Ishikawa (cell line): ENCODE measurements around the gene TAGLN.

Experiments used
- CEBPB ChIP-seq: IDR thresholded peaks from 2 replicates; pipeline ENCODE4 v1.6.1; 2012
- CREB1 ChIP-seq: IDR thresholded peaks from 2 replicates; pipeline ENCODE4 v1.6.1; 2012; ENCODE audit warnings: low read depth
- EGR1 ChIP-seq: IDR thresholded peaks from 2 replicates; pipeline ENCODE4 v1.6.1; 2012
- EP300 ChIP-seq: IDR thresholded peaks from 2 replicates; pipeline ENCODE4 v1.6.1; 2012; ENCODE audit warnings: borderline replicate concordance
- FOXM1 ChIP-seq: IDR thresholded peaks from 2 replicates; pipeline ENCODE4 v1.6.1; 2012; ENCODE audit warnings: low read depth, borderline replicate concordance
- MAX ChIP-seq: IDR thresholded peaks from 2 replicates; pipeline ENCODE4 v1.6.1; 2012
- NFIC ChIP-seq: IDR thresholded peaks from 2 replicates; pipeline ENCODE4 v1.6.1; 2012
- RAD21 ChIP-seq: IDR thresholded peaks from 2 replicates; pipeline ENCODE4 v1.6.1; 2012; ENCODE audit warnings: low read depth
- REST ChIP-seq: IDR thresholded peaks from 2 replicates; pipeline ENCODE4 v1.6.1; 2012; ENCODE audit warnings: low read depth, mild to moderate bottlenecking
- TAF1 ChIP-seq: IDR thresholded peaks from 2 replicates; pipeline ENCODE4 v1.6.1; 2012; ENCODE audit warnings: low read depth, mild to moderate bottlenecking
- TCF12 ChIP-seq: IDR thresholded peaks from 2 replicates; pipeline ENCODE4 v1.6.1; 2012; ENCODE audit warnings: low read depth
- TEAD4 ChIP-seq: IDR thresholded peaks from 2 replicates; pipeline ENCODE4 v1.6.1; 2012
- YY1 ChIP-seq: IDR thresholded peaks from 2 replicates; pipeline ENCODE4 v1.6.1; 2012; ENCODE audit warnings: low read depth
- TF ChIP-seq, protein P1 (sequence below): IDR thresholded peaks from 2 replicates; pipeline ENCODE4 v1.6.1; 2012

TAGLN gene

GRCh38 chr11:117187799-117188481 lies 11.2 kb upstream of the TAGLN start:
- TF ChIP-seq YY1 (no peak), CREB1 (no peak), REST (no peak), RAD21 (no peak), MAX (no peak)

DNA sequence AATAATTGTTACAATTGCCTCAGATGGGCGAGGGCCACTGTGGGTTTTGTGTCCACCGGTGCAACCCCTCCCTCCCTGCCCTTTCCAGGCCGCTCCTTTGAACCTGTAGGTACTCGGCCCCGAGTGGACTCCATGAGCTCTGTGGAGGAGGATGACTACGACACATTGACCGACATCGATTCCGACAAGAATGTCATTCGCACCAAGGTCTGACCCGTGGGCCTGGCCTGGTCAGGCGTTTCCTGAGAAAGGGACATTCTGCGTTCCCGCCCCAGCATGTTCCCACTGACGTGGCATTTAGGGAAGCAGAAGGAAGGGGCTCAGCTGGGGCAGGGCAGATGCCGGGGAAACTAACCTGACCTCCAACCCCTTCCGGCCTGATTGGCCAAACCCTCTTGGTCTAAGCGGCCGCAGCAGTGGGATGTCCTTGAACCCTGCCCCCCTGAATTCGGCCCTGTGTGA lies 10.5 kb upstream of the TAGLN start:
- TF ChIP-seq TCF12 = no peak
- no peak for TF ChIP-seq NFIC
- TF ChIP-seq, protein P1, sequence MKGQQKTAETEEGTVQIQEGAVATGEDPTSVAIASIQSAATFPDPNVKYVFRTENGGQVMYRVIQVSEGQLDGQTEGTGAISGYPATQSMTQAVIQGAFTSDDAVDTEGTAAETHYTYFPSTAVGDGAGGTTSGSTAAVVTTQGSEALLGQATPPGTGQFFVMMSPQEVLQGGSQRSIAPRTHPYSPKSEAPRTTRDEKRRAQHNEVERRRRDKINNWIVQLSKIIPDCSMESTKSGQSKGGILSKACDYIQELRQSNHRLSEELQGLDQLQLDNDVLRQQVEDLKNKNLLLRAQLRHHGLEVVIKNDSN = no peak
- no peak for TF ChIP-seq TEAD4
- TF ChIP-seq EP300 = no peak
- TF ChIP-seq YY1 = no peak
- no peak for TF ChIP-seq CEBPB
- no peak for TF ChIP-seq EGR1

DNA sequence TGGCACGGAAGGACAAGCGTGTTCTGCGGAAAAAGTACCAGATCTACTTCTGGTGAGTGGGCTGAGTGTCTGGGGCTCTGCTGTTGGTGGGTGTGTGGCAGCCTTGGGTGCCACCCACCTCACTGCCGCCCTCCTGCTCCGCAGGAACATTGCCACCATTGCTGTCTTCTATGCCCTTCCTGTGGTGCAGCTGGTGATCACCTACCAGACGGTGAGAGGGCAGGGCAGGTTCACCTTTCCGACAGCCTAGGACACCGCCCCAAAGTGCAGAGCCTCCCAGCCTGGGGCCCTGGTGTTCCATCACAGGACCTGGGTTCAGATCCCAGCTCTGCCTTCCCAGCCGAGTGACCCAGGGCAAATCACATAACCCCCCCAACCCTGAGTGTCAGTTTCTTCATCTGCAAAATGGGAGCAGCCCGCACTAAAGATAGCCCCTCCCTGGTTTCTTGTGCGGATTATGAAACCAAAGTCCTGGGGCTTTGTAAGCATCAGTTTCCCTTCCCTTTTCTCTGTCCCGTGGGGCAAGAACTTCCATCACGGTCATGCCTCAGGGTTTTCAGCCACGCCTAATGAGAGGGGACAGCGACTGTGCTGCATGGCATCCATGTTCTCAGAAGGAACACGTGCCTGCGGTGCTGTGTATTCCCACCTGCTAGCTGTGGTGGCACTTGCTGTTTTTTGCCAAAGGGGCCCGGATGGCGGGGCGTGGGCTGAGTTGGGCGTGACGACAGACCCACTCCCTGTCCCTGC lies 9.8 kb upstream of the TAGLN start:
- TF ChIP-seq NFIC (no peak), EGR1 (no peak), REST (no peak), TCF12 (no peak), RAD21 (no peak), CEBPB (no peak), MAX (no peak), EP300 (no peak), TAF1 (no peak)
- TF ChIP-seq, protein P1 = no peak

DNA sequence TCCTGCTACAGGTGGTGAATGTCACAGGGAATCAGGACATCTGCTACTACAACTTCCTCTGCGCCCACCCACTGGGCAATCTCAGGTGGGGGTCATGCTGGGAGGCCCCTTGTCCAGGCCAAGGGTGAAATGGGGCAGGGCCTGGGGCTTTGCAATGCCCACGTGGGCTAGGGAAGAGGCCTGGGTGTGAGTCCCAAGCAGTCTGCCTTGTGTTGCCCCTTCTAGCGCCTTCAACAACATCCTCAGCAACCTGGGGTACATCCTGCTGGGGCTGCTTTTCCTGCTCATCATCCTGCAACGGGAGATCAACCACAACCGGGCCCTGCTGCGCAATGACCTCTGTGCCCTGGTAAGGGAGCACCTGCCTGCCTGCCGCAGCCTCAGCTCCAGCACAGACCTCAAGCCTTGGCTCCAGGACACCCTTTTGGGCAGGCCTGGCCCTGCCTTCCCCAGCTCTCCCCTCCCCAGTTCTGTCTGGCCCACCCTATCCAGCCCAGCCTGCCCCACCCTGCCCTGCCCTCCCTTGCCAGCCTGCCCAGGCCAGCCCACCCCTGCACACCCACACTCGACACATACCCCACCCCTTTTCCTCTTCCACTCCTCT lies 9.1 kb upstream of the TAGLN start:
- TF ChIP-seq TAF1 (no peak), EP300 (no peak), FOXM1 (no peak), REST (no peak), YY1 (no peak), CEBPB (no peak), RAD21 (no peak)
